Non-pigmented ciliary epithelial cell (primary cell): ENCODE results near the gene LOX.

Experiments used
- DNase-seq: peaks from one replicate; pipeline ENCODE4 v3.0.0-alpha.2; 2010; ENCODE audit warnings: low read depth

The LOX gene, protein sequence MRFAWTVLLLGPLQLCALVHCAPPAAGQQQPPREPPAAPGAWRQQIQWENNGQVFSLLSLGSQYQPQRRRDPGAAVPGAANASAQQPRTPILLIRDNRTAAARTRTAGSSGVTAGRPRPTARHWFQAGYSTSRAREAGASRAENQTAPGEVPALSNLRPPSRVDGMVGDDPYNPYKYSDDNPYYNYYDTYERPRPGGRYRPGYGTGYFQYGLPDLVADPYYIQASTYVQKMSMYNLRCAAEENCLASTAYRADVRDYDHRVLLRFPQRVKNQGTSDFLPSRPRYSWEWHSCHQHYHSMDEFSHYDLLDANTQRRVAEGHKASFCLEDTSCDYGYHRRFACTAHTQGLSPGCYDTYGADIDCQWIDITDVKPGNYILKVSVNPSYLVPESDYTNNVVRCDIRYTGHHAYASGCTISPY

GRCh38 chr5:122078116-122079110, at the start of gene LOX:
Gene LOX, minus strand, starts transcription at chr5:122078259. Its CDS starts 274 bp downstream, at chr5:122077985.
- peak; percentile 95 for DNase-seq

- DNase-seq = no peak
Measured at GRCh38 chr5:122126756-122127321, 48.8 kb upstream of the LOX start.

DNA sequence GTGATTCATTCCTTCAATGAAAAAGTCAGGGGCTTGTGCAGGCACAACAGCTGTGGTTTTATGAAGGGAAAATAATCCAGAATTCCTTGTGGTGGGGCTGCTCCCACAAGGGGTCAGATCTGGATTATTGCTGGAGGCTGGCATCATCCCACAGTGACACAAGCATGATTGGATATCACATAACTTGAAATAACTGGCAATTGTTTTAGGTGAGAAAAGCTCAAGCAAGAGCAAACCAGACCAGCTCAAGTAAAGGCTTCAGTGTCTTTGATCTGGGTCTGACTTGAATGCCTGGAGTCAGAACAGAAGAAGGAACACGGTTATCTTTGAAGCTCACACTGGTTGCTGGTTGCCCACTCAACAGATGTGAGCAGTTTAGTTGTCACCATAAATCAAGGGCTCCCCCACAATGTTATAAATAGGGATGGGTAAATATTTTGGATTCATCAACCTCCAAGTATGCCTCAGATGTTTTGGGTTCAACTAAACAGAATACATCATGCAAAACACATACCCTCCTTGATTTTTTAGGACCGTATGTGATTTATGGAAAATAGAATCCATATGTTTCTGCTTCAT, 48.2 kb upstream of the LOX start:
- DNase-seq = no peak

- no peak for DNase-seq
Measured at GRCh38 chr5:122124766-122125165, 46.7 kb upstream of the LOX start.

- no peak for DNase-seq
Measured at GRCh38 chr5:122121479-122122465, 43.7 kb upstream of the LOX start.

DNA sequence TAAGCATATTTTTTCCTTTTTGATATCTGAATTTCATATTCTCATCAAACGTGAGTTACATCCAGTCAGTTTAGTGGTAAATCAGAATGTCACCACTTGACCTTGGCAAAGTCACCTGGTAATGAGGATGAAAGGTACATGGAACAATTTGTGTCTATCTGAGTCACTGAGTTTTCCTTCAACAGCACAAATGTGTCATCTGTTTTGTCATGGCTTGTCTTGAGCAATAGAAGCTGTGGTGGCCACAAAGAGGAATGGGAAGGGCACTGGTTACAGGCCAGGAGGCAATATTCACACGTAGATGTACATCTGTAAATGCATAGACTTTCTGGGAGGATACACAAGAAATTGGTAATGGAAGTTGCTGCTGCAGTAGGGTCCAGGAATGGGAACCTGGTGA, 42.9 kb upstream of the LOX start:
- no peak for DNase-seq

GRCh38 chr5:122120493-122120892, 42.4 kb upstream of the LOX start:
- no peak for DNase-seq

DNA sequence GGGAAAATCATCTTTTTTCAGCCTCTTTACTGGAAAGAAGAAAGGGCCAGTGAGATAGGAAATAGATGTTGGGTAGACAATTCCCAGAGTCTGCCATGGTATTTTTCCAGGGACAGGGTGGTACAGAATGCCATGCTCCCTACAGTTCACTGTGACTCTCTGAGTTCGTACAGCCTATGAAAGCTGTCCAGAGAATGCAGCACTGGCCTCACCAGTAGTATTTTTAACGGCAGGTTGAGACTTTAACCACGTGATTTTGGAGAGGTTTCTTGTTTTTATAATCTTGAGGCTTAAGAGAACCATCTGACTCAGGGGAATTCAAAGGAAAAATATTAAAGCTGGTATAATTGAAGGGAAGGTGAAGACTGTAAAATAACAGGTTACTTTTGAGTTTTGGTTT, 41.1 kb upstream of the LOX start:
- no peak for DNase-seq

DNA sequence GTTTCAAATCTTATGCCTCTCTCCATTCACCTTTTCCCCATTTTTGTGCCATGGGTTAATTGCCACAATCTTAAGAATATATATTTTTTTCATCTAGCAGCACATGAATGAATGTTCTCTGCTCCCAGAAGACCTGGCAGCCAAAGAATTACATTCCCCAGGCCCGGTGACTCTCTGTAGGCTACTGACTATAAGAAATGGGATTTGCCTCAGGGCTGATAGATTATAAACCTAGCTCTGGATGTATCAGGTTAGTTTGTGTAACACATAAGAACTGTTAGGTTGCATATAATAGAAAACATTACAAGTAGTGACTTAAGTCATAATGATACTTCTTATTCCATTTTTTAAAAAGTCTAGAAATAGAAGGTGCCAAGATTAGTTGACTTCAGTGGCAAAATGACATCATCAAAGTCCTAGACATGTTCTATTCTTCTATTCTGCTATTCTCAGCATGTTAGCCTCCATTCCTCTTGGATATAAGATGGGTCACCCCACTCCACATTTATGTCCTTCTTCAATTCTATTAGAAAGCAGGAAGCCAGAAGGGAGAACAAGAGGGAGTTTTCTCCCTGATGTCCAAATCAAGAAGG, 40.4 kb upstream of the LOX start:
- no peak for DNase-seq

DNA sequence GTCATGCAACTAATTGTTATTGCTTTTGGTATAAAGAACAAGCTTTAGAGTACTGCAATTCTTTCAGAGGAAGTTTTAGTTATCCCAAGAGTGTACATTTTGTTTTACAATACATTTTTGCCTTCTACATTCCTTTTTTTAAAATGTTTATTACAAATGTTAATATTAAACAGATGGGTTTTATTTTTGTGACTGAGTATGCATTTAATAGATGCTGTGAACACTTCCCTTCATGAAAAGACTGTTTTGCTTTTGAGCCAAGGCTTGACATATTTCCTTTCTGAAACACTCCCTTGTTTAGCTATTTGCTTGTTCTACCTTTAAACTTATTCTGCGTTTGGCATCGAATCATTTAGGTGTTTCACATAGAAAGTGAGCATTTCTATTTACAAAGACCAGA, 36.4 kb upstream of the LOX start:
- no peak for DNase-seq

DNA sequence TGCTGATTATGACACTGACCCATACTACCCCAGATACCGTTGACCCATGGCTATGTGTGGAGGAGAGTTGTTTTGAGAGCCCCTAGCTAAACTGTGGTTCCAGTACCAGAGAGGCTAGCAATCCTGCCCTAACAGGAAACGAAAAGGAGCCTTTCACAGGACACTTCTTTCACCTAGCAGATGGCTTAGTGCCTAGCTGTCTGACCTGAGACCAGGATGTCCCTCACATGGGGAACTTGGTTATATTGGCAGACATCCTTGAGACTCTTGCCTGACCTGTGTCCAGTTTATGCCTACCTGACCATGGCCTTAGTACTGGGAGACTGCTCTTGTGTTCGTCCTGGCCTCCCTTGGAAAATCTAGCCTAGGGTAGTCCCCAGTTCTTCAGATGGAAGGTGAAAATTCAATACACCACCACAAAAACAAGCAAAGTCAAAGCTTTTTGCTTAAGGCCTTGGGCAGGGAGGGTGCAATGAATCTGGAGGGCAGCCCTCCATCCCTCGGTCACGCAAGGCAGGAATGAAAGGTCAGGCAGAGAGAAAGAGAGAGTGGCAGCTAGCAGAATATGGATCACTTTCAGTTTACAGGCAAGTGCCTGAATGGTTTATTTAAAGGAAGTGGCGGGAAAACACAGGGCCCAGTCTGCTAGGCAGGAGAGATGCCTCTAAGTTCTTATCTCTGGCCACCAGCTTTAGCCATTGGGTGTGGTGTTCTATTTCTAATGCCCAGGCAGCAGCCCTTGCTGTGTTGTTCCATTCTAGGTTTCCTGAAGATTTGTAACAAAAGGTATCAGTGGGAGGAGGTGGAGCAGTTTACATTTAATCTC, 34.9 kb upstream of the LOX start:
- no peak for DNase-seq

- DNase-seq = no peak
Measured at GRCh38 chr5:122112063-122112462, 34.0 kb upstream of the LOX start.

GRCh38 chr5:122111460-122111859, 33.4 kb upstream of the LOX start:
- no peak for DNase-seq

DNA sequence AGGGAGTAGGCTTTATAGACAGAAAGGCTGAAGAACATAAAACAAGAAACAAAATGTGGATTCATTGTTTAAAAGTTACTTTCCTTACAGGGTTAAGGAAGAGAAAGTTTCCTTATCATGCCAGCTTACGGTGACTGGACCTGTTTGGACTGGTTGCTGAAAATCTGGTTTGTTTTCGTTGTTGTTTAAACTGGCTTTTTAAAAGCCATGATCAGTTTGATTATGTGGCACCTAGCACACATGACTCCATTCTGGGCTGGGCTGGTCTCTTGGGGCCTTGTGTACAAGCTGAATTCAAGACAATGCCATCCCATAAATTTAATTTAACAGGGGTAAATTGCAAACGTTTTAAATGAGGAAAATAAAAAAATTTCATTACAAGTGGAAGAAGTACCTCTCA, 32.9 kb upstream of the LOX start:
- DNase-seq = no peak

DNA sequence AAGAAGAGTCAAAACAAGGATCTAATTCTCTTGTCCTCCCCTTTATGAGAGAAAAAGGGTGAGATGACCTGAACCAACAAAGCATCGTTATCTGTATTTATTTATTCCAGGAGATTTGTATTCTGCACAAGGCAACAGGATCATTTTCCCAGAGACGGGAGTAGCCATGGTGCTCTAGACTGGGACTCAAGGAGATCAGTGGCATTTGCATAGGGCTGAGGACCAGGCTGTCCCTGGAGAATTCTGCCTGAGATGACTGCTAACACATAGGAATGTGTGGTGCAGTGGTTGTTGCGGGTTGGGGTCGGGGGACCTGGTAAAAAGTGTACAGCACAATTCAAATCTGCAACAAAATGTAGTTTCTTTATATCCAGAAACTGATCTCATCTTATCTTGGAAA, 29.0 kb upstream of the LOX start:
- DNase-seq = no peak

DNA sequence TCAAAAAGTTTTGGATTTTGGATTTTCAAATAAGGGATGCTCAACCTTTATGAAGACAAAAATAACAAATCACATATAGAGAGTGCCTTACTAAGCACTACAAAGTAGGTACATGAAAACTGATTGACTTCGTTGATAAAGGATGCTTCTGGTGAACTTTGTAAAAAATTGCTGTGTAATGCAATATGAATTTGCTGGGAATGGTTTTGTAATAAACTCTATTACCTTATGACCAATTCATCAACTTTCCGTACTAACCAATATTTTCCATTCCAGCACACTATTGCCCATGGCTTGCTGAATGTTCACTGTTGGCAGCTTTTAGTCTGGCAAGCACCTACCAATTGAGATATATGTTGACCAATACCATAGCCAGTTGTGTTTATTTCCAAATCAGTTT, 27.9 kb upstream of the LOX start:
- DNase-seq = no peak

- DNase-seq = peak; percentile 93
Measured at GRCh38 chr5:122102825-122103224, 24.8 kb upstream of the LOX start.

DNA sequence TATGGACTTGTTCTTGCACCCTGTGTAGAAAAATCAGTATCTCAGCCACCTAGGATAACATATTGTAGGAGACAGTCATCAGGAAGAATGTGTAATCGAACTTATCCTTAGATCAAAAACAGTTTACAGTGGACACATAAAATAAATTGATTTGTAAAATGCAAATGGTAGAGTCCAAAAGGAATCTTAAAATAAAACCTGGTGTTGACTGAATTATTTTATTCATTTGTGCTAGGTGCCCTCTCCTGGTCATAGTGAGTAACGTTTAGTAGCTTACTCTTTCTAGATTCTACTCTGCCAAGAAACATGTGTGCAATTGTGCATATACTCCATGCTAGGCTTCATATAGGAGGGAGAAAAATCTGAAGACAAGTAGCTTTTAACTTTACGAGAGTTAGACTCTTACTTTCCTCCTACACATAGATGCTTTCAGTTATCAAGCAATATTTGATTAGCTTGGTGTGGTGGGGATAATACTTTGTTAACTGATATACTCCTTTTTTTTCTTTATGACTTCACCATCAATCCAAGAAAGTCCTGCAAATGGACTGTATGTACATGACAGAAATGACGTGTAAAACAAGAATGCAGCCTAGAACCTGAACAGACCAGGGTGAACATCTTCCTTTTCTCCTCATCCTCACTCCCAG, 23.7 kb upstream of the LOX start:
- DNase-seq = no peak
